HepG2 (cell line): ENCODE results near the gene CEP104. TPM values are rescaled to one million over a fixed set of nuclear protein-coding genes. Genes with fewer than 3 reads are reported as not detected.

Source experiments
- ATAC-seq: fragments of 200-7000 bp; cut with Tn5 transposase; 3 replicates; pipeline ENCODE4 v1.9.1; 2020; ENCODE audit warnings: mild to moderate bottlenecking, moderate library complexity
- BruUV-seq: library from RNA; stranded (reverse); fragments of 400-500 nt; replicated peaks from 2 replicates; lab custom pipeline; 2021; lab: Mats Ljungman, UMichigan
- CTCF ChIA-PET: fragments of 300-600 bp; formaldehyde crosslinking; extraction: SDS; loops from one replicate; lab custom pipeline; 2021; ENCODE audit warnings: low total read pairs, inconsistent platforms, low intra/inter-chr PET ratio; lab: Yijun Ruan, JAX
- POLR2A ChIA-PET: fragments of 350-600 bp; sonication (Branson Sonifier 250); formaldehyde crosslinking; loops from one replicate; lab custom pipeline; 2020; ENCODE audit warnings: antibody characterized with exemption, inconsistent platforms; lab: Yijun Ruan, JAX
- DNase-seq: peaks from one replicate; pipeline ENCODE4 v3.0.0-alpha.2; 2015; ENCODE audit warnings: low spot score
- FAIRE-seq: peaks from 3 replicates; lab custom pipeline; 2011; peaks lifted over from hg19 to GRCh38; lab: Jason Lieb, UNC
- H2AFZ ChIP-seq: one replicate; pipeline ENCODE4 v1.6.1; 2011; ENCODE audit warnings: low read length, inconsistent platforms
- H3K27ac ChIP-seq: fragments of 300-600 bp; 3 replicates; pipeline ENCODE4 v1.8.0; 2011; ENCODE audit warnings: mixed run types, mild to moderate bottlenecking, mixed read lengths, low read length, inconsistent platforms; ENCODE audit not compliant: insufficient read depth; ENCODE audit errors: extremely low read length
- H3K27me3 ChIP-seq, 2 experiments: fragments of 200-600 bp in 1 of 2; 2 replicates in 1 of 2; 3 replicates in 1 of 2; pipeline versions ENCODE4 v1.6.0 to v1.8.0; 2011; ENCODE audit warnings: low read length in 2 of 2, mild to moderate bottlenecking in 2 of 2, moderate library complexity in 2 of 2, inconsistent platforms in 1 of 2; ENCODE audit not compliant: insufficient read depth in 2 of 2, control insufficient read depth in 1 of 2
- H3K36me3 ChIP-seq, 2 experiments: fragments of 200-600 bp in 1 of 2; replicated peaks in 1 of 2; 2 replicates in 1 of 2; 3 replicates in 1 of 2; pipeline versions ENCODE4 v1.5.1 to v1.8.0; 2011; ENCODE audit warnings: low read length in 2 of 2, inconsistent platforms in 1 of 2; ENCODE audit not compliant: insufficient read depth in 2 of 2, control insufficient read depth in 1 of 2
- H3K4me1 ChIP-seq: 2 replicates; pipeline ENCODE4 v1.5.1; 2012; ENCODE audit warnings: low read length, inconsistent platforms; ENCODE audit not compliant: insufficient read depth
- H3K4me2 ChIP-seq: 2 replicates; pipeline ENCODE4 v1.6.0; 2011; ENCODE audit warnings: low read depth, low read length, inconsistent platforms
- H3K4me3 ChIP-seq, 3 experiments: fragments of 200-600 bp in 1 of 3; sonication (generic), shearing (Covaris generic) in 1 of 3; replicated peaks in 1 of 3; 2 replicates each; pipeline ENCODE4 v1.5.1; 2011 to 2016; ENCODE audit warnings: low read length in 3 of 3, inconsistent platforms in 2 of 3, low read depth in 2 of 3, mild to moderate bottlenecking in 2 of 3, control low read depth in 1 of 3, mixed read lengths in 1 of 3; ENCODE audit not compliant: insufficient read depth in 1 of 3
- H3K79me2 ChIP-seq: one replicate; pipeline ENCODE4 v1.6.1; 2011; ENCODE audit warnings: low read length, inconsistent platforms; ENCODE audit not compliant: insufficient read depth
- H3K9ac ChIP-seq: 2 replicates; pipeline ENCODE4 v1.6.0; 2011; ENCODE audit warnings: mild to moderate bottlenecking, low read depth, low read length, inconsistent platforms; ENCODE audit not compliant: insufficient read depth
- H3K9me3 ChIP-seq: 2 replicates; pipeline ENCODE4 v1.5.1; 2012; ENCODE audit warnings: mild to moderate bottlenecking, low read length
- H4K20me1 ChIP-seq: 2 replicates; pipeline ENCODE4 v1.6.0; 2011; ENCODE audit warnings: inconsistent platforms, mild to moderate bottlenecking, low read length, moderate library complexity; ENCODE audit not compliant: insufficient read depth
- ATF7-NPFF ChIP-seq: sonication (generic); formaldehyde crosslinking; IDR thresholded peaks from 2 replicates; pipeline ENCODE4 v1.8.1; 2023; ENCODE audit warnings: mild to moderate bottlenecking, low read depth, missing genetic modification reagents, moderate library complexity
- KLF15 ChIP-seq: sonication (generic); formaldehyde crosslinking; IDR thresholded peaks from 2 replicates; pipeline ENCODE4 v1.8.1; 2023; ENCODE audit warnings: borderline replicate concordance, mild to moderate bottlenecking, inconsistent platforms, missing genetic modification reagents, mixed read lengths
- SALL1 ChIP-seq: sonication (generic); formaldehyde crosslinking; IDR thresholded peaks from 2 replicates; pipeline ENCODE4 v1.8.0; 2022; ENCODE audit warnings: mild to moderate bottlenecking, missing genetic modification reagents
- ZNF749 ChIP-seq: sonication (generic); formaldehyde crosslinking; IDR thresholded peaks from 2 replicates; pipeline ENCODE4 v1.8.0; 2022; ENCODE audit warnings: mild to moderate bottlenecking, missing genetic modification reagents, moderate library complexity, borderline replicate concordance
- WGBS: methylation state at CpG from one replicate; pipeline ENCODE4 v1.1.6; 2017; ENCODE audit warnings: low lambda C conversion rate; 5-methylcytosine and 5-hydroxymethylcytosine counted together
- in situ Hi-C: cut with HindIII; loops from 2 replicates; pipeline ENCODE4 v1.10.0; 2017; ENCODE audit warnings: low pct_unique_long_range_greater_than_20kb; ENCODE audit not compliant: extremely low pct_ligation_motif_present
- intact Hi-C: fragments of 100-400 bp; cut with micrococcal nuclease; formaldehyde crosslinking; loops from one replicate; pipeline ENCODE4 v1.10.0; 2022; ENCODE audit not compliant: unreplicated experiment
- polyA plus RNA-seq, 8 experiments: library from polyadenylated mRNA; depleted of rRNA in 3 of 8; stranded (reverse) in 7 of 8; unstranded in 1 of 8; fragments of >200 nt; fragmentation: Illumina TruSeq in 4 of 8; extraction: Trizol in 4 of 8; gene quantifications; 2 replicates each; pipeline versions ENCODE4 v1.2.1 to v1.2.3, GENCODE V29; 2011 to 2016; ENCODE audit warnings: low read depth in 4 of 8, missing spikeins in 1 of 8, mixed read lengths in 1 of 8; ENCODE audit not compliant: insufficient read depth in 1 of 8
- total RNA-seq, 5 experiments: library from RNA; depleted of rRNA; stranded (reverse); fragments of >200 nt; fragmentation: Illumina TruSeq; extraction: Trizol; gene quantifications; 2 replicates each; pipeline ENCODE4 v1.2.3, GENCODE V29; 2016; ENCODE audit warnings: low read depth in 1 of 5
- TF ChIP-seq, protein P1 (sequence below): sonication (generic); formaldehyde crosslinking; IDR thresholded peaks from 2 replicates; pipeline ENCODE4 v1.4.0; 2020; ENCODE audit warnings: missing genetic modification reagents

The CEP104 gene
- total and polyA plus RNA-seq, 2 of the 13 experiments (the other 11 are each of a cell fraction or from before 2014, with no cell fraction given) = 20.4 to 30.1 TPM

DNA sequence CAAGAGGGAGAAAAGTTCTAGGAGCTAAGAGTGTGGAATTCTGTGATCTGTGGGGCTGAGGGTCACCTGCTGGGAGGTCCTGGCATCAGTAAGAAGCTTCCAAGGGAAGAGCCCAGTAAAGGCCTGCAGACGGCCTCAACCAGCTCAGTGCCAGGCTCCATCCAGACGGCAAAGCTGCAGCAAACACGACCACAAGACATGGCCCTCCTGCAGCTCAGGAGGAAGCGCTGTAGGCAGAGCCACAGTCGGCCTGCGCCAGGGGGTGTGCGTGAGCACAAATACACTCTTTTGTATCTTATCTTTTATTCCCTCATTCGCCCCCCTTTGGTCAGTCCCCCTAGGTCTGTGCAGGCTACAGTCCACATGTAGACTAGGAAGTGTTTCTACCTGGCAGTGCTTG lies 29.7 kb upstream of the CEP104 start:
- ATAC-seq = no peak; the same call in 2 of the 3 replicates
- intact Hi-C loops (no loop called here), in situ Hi-C loops (no loop called here)
- no peaks in the 10 kb centered on the region for H3K4me1 ChIP-seq
- no peaks in the 10 kb centered on the region for H3K9me3 ChIP-seq
- no peak overlapping the region for H3K9ac ChIP-seq
- no peak overlapping the region for H2AFZ ChIP-seq
- FAIRE-seq = no peak
- H4K20me1 ChIP-seq = no peaks in the 10 kb centered on the region
- H3K4me3 ChIP-seq = no peak overlapping the region
- DNase-seq = no peak
- TF ChIP-seq SALL1 (CRISPR knock-in tag) (no peak), ZNF749 (CRISPR knock-in tag) (no peak), ATF7-NPFF (CRISPR knock-in tag) (no peak), KLF15 (CRISPR knock-in tag) (no peak)
- TF ChIP-seq, protein P1, sequence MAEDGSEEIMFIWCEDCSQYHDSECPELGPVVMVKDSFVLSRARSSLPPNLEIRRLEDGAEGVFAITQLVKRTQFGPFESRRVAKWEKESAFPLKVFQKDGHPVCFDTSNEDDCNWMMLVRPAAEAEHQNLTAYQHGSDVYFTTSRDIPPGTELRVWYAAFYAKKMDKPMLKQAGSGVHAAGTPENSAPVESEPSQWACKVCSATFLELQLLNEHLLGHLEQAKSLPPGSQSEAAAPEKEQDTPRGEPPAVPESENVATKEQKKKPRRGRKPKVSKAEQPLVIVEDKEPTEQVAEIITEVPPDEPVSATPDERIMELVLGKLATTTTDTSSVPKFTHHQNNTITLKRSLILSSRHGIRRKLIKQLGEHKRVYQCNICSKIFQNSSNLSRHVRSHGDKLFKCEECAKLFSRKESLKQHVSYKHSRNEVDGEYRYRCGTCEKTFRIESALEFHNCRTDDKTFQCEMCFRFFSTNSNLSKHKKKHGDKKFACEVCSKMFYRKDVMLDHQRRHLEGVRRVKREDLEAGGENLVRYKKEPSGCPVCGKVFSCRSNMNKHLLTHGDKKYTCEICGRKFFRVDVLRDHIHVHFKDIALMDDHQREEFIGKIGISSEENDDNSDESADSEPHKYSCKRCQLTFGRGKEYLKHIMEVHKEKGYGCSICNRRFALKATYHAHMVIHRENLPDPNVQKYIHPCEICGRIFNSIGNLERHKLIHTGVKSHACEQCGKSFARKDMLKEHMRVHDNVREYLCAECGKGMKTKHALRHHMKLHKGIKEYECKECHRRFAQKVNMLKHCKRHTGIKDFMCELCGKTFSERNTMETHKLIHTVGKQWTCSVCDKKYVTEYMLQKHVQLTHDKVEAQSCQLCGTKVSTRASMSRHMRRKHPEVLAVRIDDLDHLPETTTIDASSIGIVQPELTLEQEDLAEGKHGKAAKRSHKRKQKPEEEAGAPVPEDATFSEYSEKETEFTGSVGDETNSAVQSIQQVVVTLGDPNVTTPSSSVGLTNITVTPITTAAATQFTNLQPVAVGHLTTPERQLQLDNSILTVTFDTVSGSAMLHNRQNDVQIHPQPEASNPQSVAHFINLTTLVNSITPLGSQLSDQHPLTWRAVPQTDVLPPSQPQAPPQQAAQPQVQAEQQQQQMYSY = no peak
- no TSS peak for BruUV-seq
- peaks cover 23 to 50% of the 10 kb centered on the region in 2 experiments; a peak in 4 of 5 replicates for H3K36me3 ChIP-seq
- H3K4me2 ChIP-seq = no peak overlapping the region
- CTCF ChIA-PET = no interaction called here
- WGBS = 91% methylated on average over 8 of the region's 8 CpGs
- POLR2A ChIA-PET = no interaction called here
- no peaks in the 10 kb centered on the region for H3K79me2 ChIP-seq
- H3K27me3 ChIP-seq = no peaks in the 10 kb centered on the region
- H3K27ac ChIP-seq = no peak overlapping the region
